Stimulated activated naive CD8-positive, alpha-beta T cell treated with anti-CD3 and anti-CD28 coated beads, Interleukin-15, amount 100 ng/mL, for 72 hours (primary cell): Measurements from ENCODE around the gene LRRC39.
"Not testable (repeated sequence)": the region's sequence is repeated elsewhere in the genome, so short reads cannot be mapped to it uniquely, and the experiment has no call there.

ENCODE experiments used
- ATAC-seq: fragments of 150-1000 bp; cut with Tn5 transposase; 2 replicates; pipeline ENCODE4 v1.10.0; 2021; ENCODE audit warnings: mild to moderate bottlenecking, moderate library complexity
- DNase-seq, 2 donors: peaks; one replicate each; pipeline ENCODE4 v3.0.0; 2021 to 2022
- H3K27ac Mint-ChIP-seq, 2 donors: one replicate each; pipeline ENCODE4 v1.8.0; 2022; ENCODE audit warnings: mild to moderate bottlenecking in 2 of 2, mixed read lengths in 2 of 2, moderate library complexity in 2 of 2
- H3K27me3 Mint-ChIP-seq: one replicate; pipeline ENCODE4 v1.8.0; 2022; ENCODE audit warnings: mixed read lengths
- H3K4me1 Mint-ChIP-seq: one replicate; pipeline ENCODE4 v1.8.0; 2022; ENCODE audit warnings: mild to moderate bottlenecking, mixed read lengths
- H3K4me3 Mint-ChIP-seq, 2 donors: one replicate each; pipeline ENCODE4 v1.8.0; 2022; ENCODE audit warnings: mild to moderate bottlenecking in 2 of 2, mixed read lengths in 2 of 2, moderate library complexity in 1 of 2
- H3K9me3 Mint-ChIP-seq, 2 donors: one replicate each; pipeline ENCODE4 v1.8.0; 2022; ENCODE audit warnings: mixed read lengths in 2 of 2

Gene LRRC39

GRCh38 chr1:100178091-100178490 lies at the start of gene LRRC39:
Gene LRRC39, minus strand, starts transcription at chr1:100178256. Its CDS starts 9,740 bp downstream, at chr1:100168516.
- no peak within 1 kb of the TSS for H3K4me3 Mint-ChIP-seq
- no peaks in the 10 kb centered on the region for H3K4me1 Mint-ChIP-seq
- no peak within 1 kb of the TSS for H3K27ac Mint-ChIP-seq
- no peak for ATAC-seq
- H3K27me3 Mint-ChIP-seq, result no peaks in the 10 kb centered on the region
- DNase-seq, result no peak
- peaks cover 0 to 4% of the 10 kb centered on the region in 2 donors for H3K9me3 Mint-ChIP-seq

DNA sequence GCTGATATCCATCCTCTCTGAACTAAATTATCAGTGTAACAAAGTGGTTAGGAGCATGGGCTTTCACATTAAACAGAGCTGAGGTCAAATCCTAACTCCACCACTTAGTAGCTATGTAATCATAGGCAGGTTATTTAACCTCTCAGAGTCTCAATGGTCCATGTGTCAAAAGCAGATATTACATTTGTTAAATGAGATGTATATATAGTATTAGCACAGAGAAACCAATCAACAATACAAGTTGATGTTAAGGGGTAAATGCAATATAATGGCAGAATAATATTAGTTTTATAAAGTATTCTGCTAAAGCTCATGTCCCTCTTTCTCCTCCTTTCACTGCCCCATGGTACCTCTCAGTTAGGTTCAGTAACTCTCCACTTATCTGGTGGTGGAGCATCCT lies 44.4 kb upstream of the LRRC39 start:
- no peaks in the 10 kb centered on the region for H3K9me3 Mint-ChIP-seq
- DNase-seq (no peak), ATAC-seq (no peak)
- no peak overlapping the region for H3K4me3 Mint-ChIP-seq
- no peak overlapping the region for H3K27ac Mint-ChIP-seq
- H3K27me3 Mint-ChIP-seq, result no peaks in the 10 kb centered on the region
- no peaks in the 10 kb centered on the region for H3K4me1 Mint-ChIP-seq

DNA sequence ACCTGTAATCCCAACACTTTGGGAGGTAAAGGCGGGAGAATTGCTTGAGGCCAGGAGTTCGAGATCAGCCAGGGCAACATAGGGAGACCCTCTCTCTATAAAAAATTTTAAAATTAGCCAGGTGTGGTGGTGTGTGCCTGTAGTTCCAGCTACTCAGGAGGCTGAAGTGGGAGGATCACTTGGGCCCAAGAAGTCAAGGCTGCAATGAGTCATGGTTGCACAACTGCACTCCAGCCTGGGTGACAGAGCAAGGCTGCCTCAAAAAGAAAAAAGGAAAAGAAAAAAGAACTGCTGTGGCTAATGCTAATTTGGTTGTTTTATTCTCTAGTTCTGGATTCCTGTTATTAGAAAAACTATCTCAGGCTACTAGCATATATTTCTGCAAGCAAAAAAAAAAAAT lies 41.8 kb upstream of the LRRC39 start:
- H3K9me3 Mint-ChIP-seq, result no peaks in the 10 kb centered on the region
- H3K4me1 Mint-ChIP-seq, result no peaks in the 10 kb centered on the region
- no peak overlapping the region for H3K4me3 Mint-ChIP-seq
- no peak for ATAC-seq
- no peak overlapping the region for H3K27ac Mint-ChIP-seq
- DNase-seq, result no peak
- H3K27me3 Mint-ChIP-seq, result no peaks in the 10 kb centered on the region

- no peak for DNase-seq
- Mint-ChIP-seq H3K4me1 (no peaks in the 10 kb centered on the region), H3K4me3 (no peak overlapping the region), H3K27me3 (no peaks in the 10 kb centered on the region), H3K9me3 (no peaks in the 10 kb centered on the region), H3K27ac (no peak overlapping the region)
- ATAC-seq, result no peak
These were observed 41.4 kb upstream of the LRRC39 start for GRCh38 chr1:100219457-100219856.

- H3K4me3 Mint-ChIP-seq, result no peak overlapping the region
- H3K27me3 Mint-ChIP-seq, result no peaks in the 10 kb centered on the region
- no peaks in the 10 kb centered on the region for H3K4me1 Mint-ChIP-seq
- no peaks in the 10 kb centered on the region for H3K9me3 Mint-ChIP-seq
- DNase-seq (no peak), ATAC-seq (no peak)
- H3K27ac Mint-ChIP-seq, result no peak overlapping the region
These were observed 39.8 kb upstream of the LRRC39 start for GRCh38 chr1:100217834-100218233.

- DNase-seq (no peak), ATAC-seq (no peak)
- Mint-ChIP-seq H3K9me3 (no peaks in the 10 kb centered on the region), H3K4me1 (no peaks in the 10 kb centered on the region), H3K27me3 (no peaks in the 10 kb centered on the region), H3K4me3 (no peak overlapping the region), H3K27ac (peak overlapping the region in 1 of 2 donors; percentile 16)
These were observed 37.0 kb upstream of the LRRC39 start for GRCh38 chr1:100215101-100215500.

- ATAC-seq (peak; percentile 64), DNase-seq (no peak)
- Mint-ChIP-seq H3K27me3 (no peaks in the 10 kb centered on the region), H3K27ac (no peak overlapping the region), H3K4me3 (no peak overlapping the region), H3K9me3 (no peaks in the 10 kb centered on the region), H3K4me1 (no peaks in the 10 kb centered on the region)
These were observed 35.1 kb upstream of the LRRC39 start for GRCh38 chr1:100213141-100213540.

GRCh38 chr1:100206301-100206700 lies 28.2 kb upstream of the LRRC39 start:
- ATAC-seq, result no peak
- peaks cover 0 to 12% of the 10 kb centered on the region in 2 donors for H3K9me3 Mint-ChIP-seq
- H3K4me3 Mint-ChIP-seq, result no peak overlapping the region
- H3K4me1 Mint-ChIP-seq, result no peaks in the 10 kb centered on the region
- no peak for DNase-seq
- H3K27ac Mint-ChIP-seq, result no peak overlapping the region
- no peaks in the 10 kb centered on the region for H3K27me3 Mint-ChIP-seq

- not testable (repeated sequence) for H3K27ac Mint-ChIP-seq, H3K4me3 Mint-ChIP-seq, ATAC-seq, DNase-seq, H3K4me1 Mint-ChIP-seq, H3K27me3 Mint-ChIP-seq
- H3K9me3 Mint-ChIP-seq, result peaks cover 0 to 12% of the 10 kb centered on the region in 2 donors
These were observed 27.5 kb upstream of the LRRC39 start for GRCh38 chr1:100205593-100205992.

DNA sequence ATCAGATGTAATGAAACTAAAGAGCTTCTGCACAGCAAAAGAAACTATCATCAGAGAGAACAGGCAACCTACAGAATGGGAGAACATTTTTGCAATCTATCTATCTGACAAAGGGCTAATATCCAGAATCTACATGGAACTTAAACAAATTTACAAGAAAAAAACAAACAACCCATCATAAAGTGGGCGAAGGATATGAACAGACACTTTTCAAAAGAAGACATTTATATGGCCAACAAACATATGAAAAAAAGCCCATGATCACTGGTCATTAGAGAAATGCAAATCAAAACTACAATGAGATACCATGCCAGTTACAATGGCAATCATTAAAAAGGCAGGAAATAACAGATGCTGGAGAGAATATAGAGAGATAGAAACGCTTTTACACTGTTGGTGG lies 27.0 kb upstream of the LRRC39 start:
- not testable (repeated sequence) for H3K4me1 Mint-ChIP-seq, ATAC-seq, DNase-seq, H3K27ac Mint-ChIP-seq, H3K27me3 Mint-ChIP-seq, H3K4me3 Mint-ChIP-seq
- peaks cover 0 to 12% of the 10 kb centered on the region in 2 donors for H3K9me3 Mint-ChIP-seq

DNA sequence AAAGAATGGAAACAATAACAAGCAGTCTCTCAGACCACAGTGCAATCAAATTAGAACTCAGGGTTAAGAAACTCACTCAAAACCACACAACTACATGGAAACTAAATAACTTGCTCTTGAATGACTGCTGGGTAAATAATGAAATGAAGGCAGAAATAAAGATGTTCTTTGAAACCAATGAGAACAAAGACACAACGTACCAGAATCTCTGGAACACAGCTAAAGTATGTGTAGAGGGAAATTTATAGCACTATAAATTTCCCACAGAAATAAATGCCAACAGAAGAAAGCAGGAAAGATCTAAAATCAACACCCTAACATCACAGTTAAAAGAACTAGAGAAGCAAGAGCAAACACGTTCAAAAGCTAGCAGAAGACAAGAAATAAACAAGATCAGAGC lies 24.6 kb upstream of the LRRC39 start:
- not testable (repeated sequence) for H3K4me3 Mint-ChIP-seq, DNase-seq, H3K4me1 Mint-ChIP-seq, H3K27ac Mint-ChIP-seq, ATAC-seq, H3K27me3 Mint-ChIP-seq
- H3K9me3 Mint-ChIP-seq, result peaks cover 0 to 12% of the 10 kb centered on the region in 2 donors

- ATAC-seq, H3K9me3 Mint-ChIP-seq, DNase-seq, H3K4me3 Mint-ChIP-seq, H3K27me3 Mint-ChIP-seq, H3K27ac Mint-ChIP-seq, H3K4me1 Mint-ChIP-seq: not testable (repeated sequence)
These were observed 22.0 kb upstream of the LRRC39 start for GRCh38 chr1:100200060-100200459.

GRCh38 chr1:100198596-100198995 lies 20.5 kb upstream of the LRRC39 start:
- DNase-seq (no peak), ATAC-seq (no peak)
- H3K4me3 Mint-ChIP-seq, result no peak overlapping the region
- H3K4me1 Mint-ChIP-seq, result no peaks in the 10 kb centered on the region
- H3K27me3 Mint-ChIP-seq, result no peaks in the 10 kb centered on the region
- H3K9me3 Mint-ChIP-seq, result no peaks in the 10 kb centered on the region
- H3K27ac Mint-ChIP-seq, result no peak overlapping the region

GRCh38 chr1:100188617-100189016 lies 10.6 kb upstream of the LRRC39 start:
- DNase-seq (no peak), ATAC-seq (no peak)
- Mint-ChIP-seq H3K4me1 (no peaks in the 10 kb centered on the region), H3K4me3 (no peak overlapping the region), H3K27me3 (no peaks in the 10 kb centered on the region), H3K9me3 (no peaks in the 10 kb centered on the region), H3K27ac (no peak overlapping the region)

- Mint-ChIP-seq H3K27ac (no peak overlapping the region), H3K9me3 (no peaks in the 10 kb centered on the region), H3K4me3 (no peak overlapping the region), H3K27me3 (no peaks in the 10 kb centered on the region), H3K4me1 (no peaks in the 10 kb centered on the region)
- DNase-seq (no peak), ATAC-seq (no peak)
These were observed 9.9 kb upstream of the LRRC39 start for GRCh38 chr1:100187912-100188311.

DNA sequence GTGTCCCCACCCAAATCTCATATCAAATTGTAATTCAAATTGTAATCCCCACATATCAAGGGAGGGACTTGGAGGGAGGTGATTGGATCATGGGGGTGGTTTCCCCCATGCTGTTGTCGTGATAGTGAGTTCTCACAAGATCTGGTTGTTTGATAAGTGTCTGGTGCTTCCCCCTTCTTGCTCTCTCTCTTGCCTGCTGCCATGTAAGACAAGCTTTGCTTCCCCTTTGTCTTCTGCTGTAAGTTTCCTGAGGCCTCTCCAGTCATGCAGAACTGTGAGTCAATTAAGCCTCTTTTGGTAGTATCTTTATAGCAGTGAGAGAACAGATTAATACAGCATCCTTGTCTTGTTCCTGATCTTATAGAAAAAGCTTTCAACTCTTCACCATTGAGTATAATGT lies 6.5 kb upstream of the LRRC39 start:
- H3K4me3 Mint-ChIP-seq, result no peak overlapping the region
- no peaks in the 10 kb centered on the region for H3K4me1 Mint-ChIP-seq
- H3K27ac Mint-ChIP-seq, result no peak overlapping the region
- ATAC-seq (no peak), DNase-seq (no peak)
- peaks cover 0 to 4% of the 10 kb centered on the region in 2 donors for H3K9me3 Mint-ChIP-seq
- no peaks in the 10 kb centered on the region for H3K27me3 Mint-ChIP-seq

DNA sequence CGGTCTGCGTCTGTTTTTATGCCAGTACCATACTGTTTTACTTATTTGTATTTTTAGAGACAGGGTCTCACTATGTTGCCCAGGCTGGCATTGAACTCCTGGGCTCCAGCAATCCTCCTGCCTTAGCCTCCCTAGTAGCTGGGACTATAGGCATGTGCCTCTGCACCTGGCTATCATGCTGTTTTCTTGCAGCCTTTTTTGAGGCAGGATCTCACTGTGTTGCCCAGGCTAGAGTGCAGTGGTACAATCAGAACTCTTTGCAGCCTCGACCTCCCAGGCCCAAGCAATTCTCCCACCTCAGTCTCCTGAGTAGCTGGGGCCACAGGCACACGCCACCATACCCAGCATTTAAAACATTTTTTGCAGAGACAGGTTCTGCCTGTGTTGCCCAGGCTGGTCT lies 5.3 kb upstream of the LRRC39 start:
- no peak overlapping the region for H3K27ac Mint-ChIP-seq
- H3K4me1 Mint-ChIP-seq, result no peaks in the 10 kb centered on the region
- ATAC-seq (no peak), DNase-seq (no peak)
- H3K9me3 Mint-ChIP-seq, result peaks cover 0 to 4% of the 10 kb centered on the region in 2 donors
- no peaks in the 10 kb centered on the region for H3K27me3 Mint-ChIP-seq
- no peak overlapping the region for H3K4me3 Mint-ChIP-seq
